ENCODE measurements around the gene RAD9A.
"Not testable (repeated sequence)": the region's sequence is repeated elsewhere in the genome, so short reads cannot be mapped to it uniquely, and the experiment has no call there.

RAD9A gene

GRCh38 chr11:67421430-67422031 lies 29.7 kb downstream of the RAD9A start:
- TF ChIP-seq L3MBTL2 (conservative IDR thresholded peaks at IDR 0.05) = no peak; the same call in 1 of the 2 replicates
- POLR2A ChIA-PET = interaction anchor here (0.8 to 4.8 kb wide), 5 partner anchors 9 to 61 kb away, joined by 6 to 42 read pairs (median 13); partner anchors contain the start of genes AIP, PPP1CA, RAD9A and TMEM134
- DNase-seq (ENCODE audit: extremely low spot score) = no peak
- CTCF ChIA-PET = interaction anchor here (0.6 to 1.3 kb wide), 2 partner anchors 14 to 69 kb away, joined by 3 to 4 read pairs; no protein-coding TSS in a partner anchor

GRCh38 chr11:67422891-67423290 lies 31.1 kb downstream of the RAD9A start:
- CTCF ChIA-PET = no interaction called here
- DNase-seq (ENCODE audit: extremely low spot score) = no peak
- no peak for TF ChIP-seq L3MBTL2 (conservative IDR thresholded peaks at IDR 0.05)
- no peak for TF ChIP-seq ARNT (IDR thresholded peaks at IDR 0.05)
- TF ChIP-seq BHLHE40 (IDR thresholded peaks at IDR 0.05; ENCODE audit: borderline replicate concordance) = no peak
- no peak for TF ChIP-seq NFRKB (IDR thresholded peaks at IDR 0.05)
- no peak for TF ChIP-seq SUZ12 (IDR thresholded peaks at IDR 0.05)
- TF ChIP-seq FOXM1 (IDR thresholded peaks at IDR 0.05; ENCODE audit: borderline replicate concordance) = no peak
- TF ChIP-seq CTBP1 (IDR thresholded peaks at IDR 0.05; ENCODE audit: borderline replicate concordance) = no peak
- TF ChIP-seq PKNOX1 (IDR thresholded peaks at IDR 0.05) = no peak
- TF ChIP-seq ELF4 (IDR thresholded peaks at IDR 0.05) = no peak
- TF ChIP-seq SP1 (IDR thresholded peaks at IDR 0.05) = no peak
- TF ChIP-seq FOXK2 (IDR thresholded peaks at IDR 0.05) = no peak
- no peak for TF ChIP-seq HDGF (IDR thresholded peaks at IDR 0.05; ENCODE audit: borderline replicate concordance)
- no peak for TF ChIP-seq FOXA1 (IDR thresholded peaks at IDR 0.05)
- TF ChIP-seq LEF1 (IDR thresholded peaks at IDR 0.05; ENCODE audit: borderline replicate concordance) = no peak
- POLR2A ChIA-PET = interaction anchor here (0.9 to 1.8 kb wide), 2 partner anchors 21 to 45 kb away, joined by 3 to 9 read pairs; partner anchors contain the start of gene PPP1CA

GRCh38 chr11:67423466-67423865 lies 31.7 kb downstream of the RAD9A start:
- ChIA-PET POLR2A (interaction anchor here (1.4 to 1.8 kb wide), 3 partner anchors 20 to 32 kb away, joined by 3 to 9 read pairs (median 3); partner anchors contain the start of genes CORO1B, PPP1CA and RAD9A), CTCF (no interaction called here)
- TF ChIP-seq TARDBP (IDR thresholded peaks at IDR 0.05) = no peak
- no peak for TF ChIP-seq LEF1 (IDR thresholded peaks at IDR 0.05; ENCODE audit: borderline replicate concordance)
- TF ChIP-seq SUZ12 (IDR thresholded peaks at IDR 0.05) = no peak
- TF ChIP-seq NFRKB (IDR thresholded peaks at IDR 0.05) = no peak
- TF ChIP-seq FOXM1 (IDR thresholded peaks at IDR 0.05; ENCODE audit: borderline replicate concordance) = no peak
- DNase-seq (ENCODE audit: extremely low spot score) = no peak

GRCh38 chr11:67423891-67424613 lies 32.3 kb downstream of the RAD9A start:
- TF ChIP-seq BHLHE40 (IDR thresholded peaks at IDR 0.05; ENCODE audit: borderline replicate concordance) (no peak), ELF4 (IDR thresholded peaks at IDR 0.05) (no peak), SP1 (IDR thresholded peaks at IDR 0.05) (no peak), TARDBP (IDR thresholded peaks at IDR 0.05) (no peak), CTBP1 (IDR thresholded peaks at IDR 0.05; ENCODE audit: borderline replicate concordance) (no peak), NFRKB (IDR thresholded peaks at IDR 0.05) (no peak), LEF1 (IDR thresholded peaks at IDR 0.05; ENCODE audit: borderline replicate concordance) (no peak), FOXM1 (IDR thresholded peaks at IDR 0.05; ENCODE audit: borderline replicate concordance) (no peak), HDGF (IDR thresholded peaks at IDR 0.05; ENCODE audit: borderline replicate concordance) (no peak), SUZ12 (IDR thresholded peaks at IDR 0.05) (no peak), FOXK2 (IDR thresholded peaks at IDR 0.05) (no peak), ARNT (IDR thresholded peaks at IDR 0.05) (no peak), FOXA1 (IDR thresholded peaks at IDR 0.05) (no peak), PKNOX1 (IDR thresholded peaks at IDR 0.05) (no peak), L3MBTL2 (conservative IDR thresholded peaks at IDR 0.05) (no peak), ZNF384 (IDR thresholded peaks at IDR 0.05) (no peak)
- CTCF ChIA-PET = no interaction called here
- DNase-seq (ENCODE audit: extremely low spot score) = no peak
- POLR2A ChIA-PET = interaction anchor here (1.4 to 1.8 kb wide), 3 partner anchors 19 to 32 kb away, joined by 3 to 9 read pairs (median 3); partner anchors contain the start of genes CORO1B, PPP1CA and RAD9A

GRCh38 chr11:67427364-67427859 lies 35.6 kb downstream of the RAD9A start:
- DNase-seq (ENCODE audit: extremely low spot score); CTCF ChIA-PET: not testable (repeated sequence)
- POLR2A ChIA-PET = interaction anchor here (1.2 to 3.2 kb wide), 3 partner anchors 8 to 36 kb away, joined by 3 to 11 read pairs (median 8); partner anchors contain the start of genes RAD9A and TBC1D10C

GRCh38 chr11:67428052-67429001 lies 36.5 kb downstream of the RAD9A start, which contains the start of gene RPS6KB2:
RPS6KB2 (plus strand) TSS chr11:67428494; CDS start chr11:67428546, 52 bp downstream.
- POLR2A ChIA-PET = interaction anchor here (1.2 to 3.2 kb wide), 13 partner anchors 9 to 63 kb away, joined by 3 to 12 read pairs (median 4); partner anchors contain the start of genes CORO1B, PPP1CA, RAD9A and TBC1D10C

More at GRCh38 chr11:67428052-67429001, 36.5 kb downstream of the RAD9A start, which contains the start of gene RPS6KB2:
- CTCF ChIA-PET = no interaction called here
- DNase-seq (ENCODE audit: extremely low spot score) = peak; percentile 98
- TF ChIP-seq L3MBTL2 (conservative IDR thresholded peaks at IDR 0.05) (0 out of 2 replicates have a peak, but pooled peaks have one; percentile 13), FOXA1 (IDR thresholded peaks at IDR 0.05) (no peak), PKNOX1 (IDR thresholded peaks at IDR 0.05) (peak; percentile 97)

Measured in HEK293T (cell line).